Measurements from ENCODE around the gene GAREM2.

Gene GAREM2

GRCh38 chr2:26172871-26173775 is at the start of gene GAREM2:
TSS of gene GAREM2 (plus strand) at chr2:26173088. CDS start at chr2:26173221, 133 bp downstream.
- DNase-seq, result no peak

- no peak for DNase-seq
Measured at GRCh38 chr2:26123426-26123825, 49.5 kb upstream of the GAREM2 start.

GRCh38 chr2:26126074-26126473 is 46.8 kb upstream of the GAREM2 start:
- no peak for DNase-seq

- no peak for DNase-seq
Measured at GRCh38 chr2:26128176-26128575, 44.7 kb upstream of the GAREM2 start.

- no peak for DNase-seq
Measured at GRCh38 chr2:26130763-26131162, 42.1 kb upstream of the GAREM2 start.

GRCh38 chr2:26136451-26136850 is 36.4 kb upstream of the GAREM2 start:
- no peak for DNase-seq

GRCh38 chr2:26139269-26140183 is 33.4 kb upstream of the GAREM2 start:
- no peak for DNase-seq

GRCh38 chr2:26141145-26141769 is 31.6 kb upstream of the GAREM2 start:
- DNase-seq, result no peak

GRCh38 chr2:26144031-26144430 is 28.9 kb upstream of the GAREM2 start:
- DNase-seq, result no peak

GRCh38 chr2:26144953-26145680 is 27.8 kb upstream of the GAREM2 start:
- peak; percentile 76 for DNase-seq

GRCh38 chr2:26148501-26148900 is 24.4 kb upstream of the GAREM2 start:
- no peak for DNase-seq

- no peak for DNase-seq
Measured at GRCh38 chr2:26150243-26150642, 22.6 kb upstream of the GAREM2 start.

GRCh38 chr2:26157580-26157979 is 15.3 kb upstream of the GAREM2 start:
- DNase-seq, result no peak

GRCh38 chr2:26161926-26162325 is 11.0 kb upstream of the GAREM2 start:
- DNase-seq, result peak; percentile 38

- no peak for DNase-seq
Measured at GRCh38 chr2:26162963-26163362, 9.9 kb upstream of the GAREM2 start.

GRCh38 chr2:26164231-26164630 is 8.7 kb upstream of the GAREM2 start:
- no peak for DNase-seq

GRCh38 chr2:26164641-26165211 is 8.2 kb upstream of the GAREM2 start:
- DNase-seq, result no peak

- DNase-seq, result no peak
Measured at GRCh38 chr2:26165403-26165802, 7.5 kb upstream of the GAREM2 start.

GRCh38 chr2:26166541-26166940 is 6.3 kb upstream of the GAREM2 start:
- peak; percentile 46 for DNase-seq

- peak; percentile 26 for DNase-seq
Measured at GRCh38 chr2:26168785-26169184, 4.1 kb upstream of the GAREM2 start.

GRCh38 chr2:26169226-26169625 is 3.7 kb upstream of the GAREM2 start:
- DNase-seq, result peak; percentile 43

All from islet precursor cell (in vitro differentiated cells).